Caco-2 (cell line): Measurements from ENCODE around the gene RPS16. TPM values are rescaled to one million over a fixed set of nuclear protein-coding genes. Genes with fewer than 3 reads are reported as not detected.

Source experiments
- BruUV-seq: library from RNA; stranded (reverse); fragments of 400-500 nt; replicated peaks from 2 replicates; lab custom pipeline; 2021; lab: Mats Ljungman, UMichigan
- CTCF ChIA-PET: fragments of 300-600 bp; sonication (Branson Sonifier 250); formaldehyde crosslinking; loops from one replicate; lab custom pipeline; 2022; ENCODE audit warnings: antibody characterized with exemption; lab: Charles Lee
- POLR2A ChIA-PET: fragments of 300-600 bp; sonication (Branson Sonifier 250); formaldehyde crosslinking; loops from one replicate; lab custom pipeline; 2022; ENCODE audit warnings: antibody characterized with exemption; lab: Charles Lee
- DNase-seq, 2 experiments: peaks; one replicate each; pipeline versions ENCODE4 v3.0.0 to v3.0.0-alpha.2; 2020 to 2022
- H3K27me3 ChIP-seq: replicated peaks from 2 replicates; pipeline ENCODE4 v1.6.0; 2011; ENCODE audit warnings: low read length; ENCODE audit not compliant: control insufficient read depth, insufficient read depth
- H3K36me3 ChIP-seq: 2 replicates; pipeline ENCODE4 v1.5.1; 2011; ENCODE audit warnings: low read length; ENCODE audit not compliant: control insufficient read depth, insufficient read depth
- H3K4me1 ChIP-seq: fragments of 250-450 bp; sonication (Bioruptor Pico); 2 replicates; pipeline ENCODE4 v1.5.1; 2020; ENCODE audit warnings: mild to moderate bottlenecking
- H3K4me3 ChIP-seq: 2 replicates; pipeline ENCODE4 v1.5.1; 2011; ENCODE audit warnings: low read depth, mild to moderate bottlenecking, control low read depth, low read length
- H3K9me3 ChIP-seq: fragments of 250-450 bp; sonication (Bioruptor Pico); 2 replicates; pipeline ENCODE4 v1.5.1; 2020; ENCODE audit warnings: mild to moderate bottlenecking, moderate library complexity
- H3K27ac Mint-ChIP-seq: one replicate; pipeline ENCODE4 v1.8.0; 2022; ENCODE audit warnings: mixed read lengths; ENCODE audit not compliant: unreplicated experiment
- H3K27me3 Mint-ChIP-seq: one replicate; pipeline ENCODE4 v1.8.0; 2022; ENCODE audit warnings: mixed read lengths; ENCODE audit not compliant: insufficient read depth, unreplicated experiment
- H3K36me3 Mint-ChIP-seq: one replicate; pipeline ENCODE4 v1.8.0; 2022; ENCODE audit warnings: mild to moderate bottlenecking, mixed read lengths; ENCODE audit not compliant: insufficient read depth, unreplicated experiment
- H3K4me1 Mint-ChIP-seq: one replicate; pipeline ENCODE4 v1.8.0; 2022; ENCODE audit warnings: low read depth, mixed read lengths; ENCODE audit not compliant: unreplicated experiment
- H3K4me3 Mint-ChIP-seq: one replicate; pipeline ENCODE4 v1.8.0; 2022; ENCODE audit warnings: mild to moderate bottlenecking, moderate library complexity, mixed read lengths; ENCODE audit not compliant: unreplicated experiment
- H3K9me3 Mint-ChIP-seq: one replicate; pipeline ENCODE4 v1.8.0; 2022; ENCODE audit warnings: mixed read lengths; ENCODE audit not compliant: unreplicated experiment
- intact Hi-C: fragments of 100-400 bp; cut with micrococcal nuclease; formaldehyde crosslinking; loops from one replicate; pipeline ENCODE4 v1.10.0; 2022; ENCODE audit not compliant: unreplicated experiment
- total RNA-seq: library from RNA; stranded (reverse); gene quantifications from 2 replicates; pipeline ENCODE4 v1.2.3, GENCODE V29; 2022
- TF ChIP-seq, protein P1 (sequence below), 2 experiments: fragments of 200-600 bp in 1 of 2; IDR thresholded peaks; 1 replicate in 1 of 2; 2 replicates in 1 of 2; pipeline versions ENCODE4 v1.5.1 to v1.8.0; 2011 to 2022; ENCODE audit warnings: antibody characterized with exemption in 1 of 2, control low read depth in 1 of 2, inconsistent platforms in 1 of 2, low read depth in 1 of 2, low read length in 1 of 2, mild to moderate bottlenecking in 1 of 2, moderate library complexity in 1 of 2; ENCODE audit not compliant: insufficient read depth in 1 of 2, severe bottlenecking in 1 of 2, unreplicated experiment in 1 of 2

The RPS16 gene
- total RNA-seq, 1 experiment from 2014 or later, result 2,801 TPM

DNA sequence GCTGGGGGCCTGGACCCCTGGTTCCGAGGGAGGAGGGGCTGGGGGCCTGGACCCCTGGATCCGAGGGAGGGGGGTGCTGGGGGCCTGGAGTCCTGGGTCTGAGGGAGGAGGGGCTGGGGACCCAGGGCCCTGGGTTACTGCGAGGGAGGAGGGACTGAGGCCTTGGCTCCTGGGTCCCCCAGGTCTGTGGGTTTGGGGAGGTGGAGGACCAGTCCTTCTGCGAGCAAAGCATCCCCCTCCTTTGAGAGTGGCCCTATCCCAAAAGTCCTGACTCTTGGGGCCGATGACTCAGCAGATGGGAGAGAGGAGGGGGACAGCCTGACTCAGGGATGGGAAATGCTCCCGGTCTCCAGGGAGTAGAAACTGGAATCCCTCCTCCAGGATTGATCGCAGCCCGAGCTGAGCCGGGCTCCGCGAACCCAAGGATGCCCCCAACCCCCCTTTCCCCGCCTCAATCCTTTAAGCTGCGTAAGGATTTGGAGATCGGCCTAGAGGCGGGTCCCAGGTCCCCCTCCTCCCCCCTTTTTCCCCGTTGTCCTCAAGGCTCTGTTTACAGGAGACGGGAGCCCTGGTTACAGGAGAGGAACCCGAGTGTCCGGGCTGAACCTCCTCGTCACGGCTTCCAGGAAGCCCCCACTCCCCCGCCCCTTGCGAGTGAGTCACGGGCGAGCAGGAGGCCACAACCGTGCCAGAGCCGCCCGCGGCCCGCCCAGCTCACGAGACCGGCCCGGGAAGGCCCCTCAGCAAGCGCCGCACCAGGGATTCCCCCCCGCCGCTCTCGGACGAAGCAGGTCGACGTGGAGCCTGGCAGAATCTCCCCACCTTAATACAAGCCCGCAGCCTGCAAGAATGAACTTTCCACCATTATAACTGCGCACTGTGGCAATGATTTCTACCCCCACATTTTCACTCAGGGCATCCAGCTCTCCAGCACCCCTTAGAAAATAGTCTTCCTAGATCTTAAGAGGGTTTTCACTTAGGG, 32.1 kb downstream of the RPS16 start:
- peaks cover 4% of the 10 kb centered on the region; the same call in 1 of the 2 replicates for H3K36me3 ChIP-seq
- POLR2A ChIA-PET, result interaction anchor here (0.6 to 1.5 kb wide), 4 partner anchors 13 to 77 kb away, joined by 3 to 9 read pairs (median 5); partner anchors contain the start of genes MED29, PAF1 and RPS16
- Mint-ChIP-seq H3K9me3 (no peaks in the 10 kb centered on the region), H3K36me3 (peaks cover 79% of the 10 kb centered on the region), H3K27ac (peak overlapping the region; percentile 84), H3K4me1 (peaks cover 36% of the 10 kb centered on the region), H3K4me3 (peak overlapping the region; percentile 91), H3K27me3 (no peaks in the 10 kb centered on the region)
- CTCF ChIA-PET, result interaction anchor here (1.2 kb wide), 1 partner anchor 263 kb away, joined by 6 read pairs; no protein-coding TSS in a partner anchor
- no peaks in the 10 kb centered on the region for H3K9me3 ChIP-seq
- H3K4me3 ChIP-seq, result peak overlapping the region; percentile 51
- TSS peak; percentile 15 for BruUV-seq
- peaks cover 55% of the 10 kb centered on the region for H3K4me1 ChIP-seq
- no peaks in the 10 kb centered on the region for H3K27me3 ChIP-seq
- intact Hi-C loops, result no loop called here
- TF ChIP-seq, protein P1, sequence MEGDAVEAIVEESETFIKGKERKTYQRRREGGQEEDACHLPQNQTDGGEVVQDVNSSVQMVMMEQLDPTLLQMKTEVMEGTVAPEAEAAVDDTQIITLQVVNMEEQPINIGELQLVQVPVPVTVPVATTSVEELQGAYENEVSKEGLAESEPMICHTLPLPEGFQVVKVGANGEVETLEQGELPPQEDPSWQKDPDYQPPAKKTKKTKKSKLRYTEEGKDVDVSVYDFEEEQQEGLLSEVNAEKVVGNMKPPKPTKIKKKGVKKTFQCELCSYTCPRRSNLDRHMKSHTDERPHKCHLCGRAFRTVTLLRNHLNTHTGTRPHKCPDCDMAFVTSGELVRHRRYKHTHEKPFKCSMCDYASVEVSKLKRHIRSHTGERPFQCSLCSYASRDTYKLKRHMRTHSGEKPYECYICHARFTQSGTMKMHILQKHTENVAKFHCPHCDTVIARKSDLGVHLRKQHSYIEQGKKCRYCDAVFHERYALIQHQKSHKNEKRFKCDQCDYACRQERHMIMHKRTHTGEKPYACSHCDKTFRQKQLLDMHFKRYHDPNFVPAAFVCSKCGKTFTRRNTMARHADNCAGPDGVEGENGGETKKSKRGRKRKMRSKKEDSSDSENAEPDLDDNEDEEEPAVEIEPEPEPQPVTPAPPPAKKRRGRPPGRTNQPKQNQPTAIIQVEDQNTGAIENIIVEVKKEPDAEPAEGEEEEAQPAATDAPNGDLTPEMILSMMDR (IDR thresholded peaks at IDR 0.05; ENCODE audit: insufficient read depth in 1 of 2, low read depth in 1 of 2, low read length in 1 of 2, severe bottlenecking in 1 of 2, unreplicated experiment in 1 of 2), result no peak
- peak; percentile 92 to 94 for DNase-seq

- H3K36me3 Mint-ChIP-seq, result peaks cover 69% of the 10 kb centered on the region
- BruUV-seq, result no TSS peak
Observed at GRCh38 chr19:39402346-39403300, 33.1 kb downstream of the RPS16 start.

More at GRCh38 chr19:39402346-39403300, 33.1 kb downstream of the RPS16 start:
- peak overlapping the region; percentile 91 for H3K4me3 Mint-ChIP-seq
- peak overlapping the region; percentile 51 for H3K4me3 ChIP-seq
- no peaks in the 10 kb centered on the region; the same call in 1 of the 2 replicates for H3K36me3 ChIP-seq
- peaks cover 40% of the 10 kb centered on the region for H3K4me1 Mint-ChIP-seq
- no peaks in the 10 kb centered on the region for H3K27me3 Mint-ChIP-seq
- H3K4me1 ChIP-seq, result peaks cover 55% of the 10 kb centered on the region
- TF ChIP-seq, protein P1 (IDR thresholded peaks at IDR 0.05; ENCODE audit: insufficient read depth in 1 of 2, low read depth in 1 of 2, low read length in 1 of 2, severe bottlenecking in 1 of 2, unreplicated experiment in 1 of 2), result peak in 1 of 2 experiments; percentile 17
- ChIA-PET CTCF (interaction anchor here (0.6 kb wide), 1 partner anchor 9 kb away, joined by 3 read pairs; no protein-coding TSS in a partner anchor), POLR2A (interaction anchor here (1.0 to 2.8 kb wide), 5 partner anchors 9 to 33 kb away, joined by 3 to 33 read pairs (median 7); partner anchors contain the start of genes MED29, PAF1, PLEKHG2 and RPS16)
- H3K27ac Mint-ChIP-seq, result peak overlapping the region; percentile 84
- H3K27me3 ChIP-seq, result no peaks in the 10 kb centered on the region
- H3K9me3 Mint-ChIP-seq, result no peaks in the 10 kb centered on the region
- intact Hi-C loops, result loop anchor here (1.0 kb wide), 1 partner anchor 10 kb away; the partner anchor contains the start of gene PLEKHG2
- peak; percentile 90 to 93 for DNase-seq
- H3K9me3 ChIP-seq, result no peaks in the 10 kb centered on the region
